Kidney epithelial cell (primary cell): ENCODE measurements around the gene LRRC7. TPM values are rescaled to one million over a fixed set of nuclear protein-coding genes. Genes with fewer than 3 reads are reported as not detected.

Experiments used
- DNase-seq: peaks from one replicate; pipeline ENCODE4 v3.0.0-alpha.2; 2010; ENCODE audit warnings: low read depth
- H3K27me3 ChIP-seq: 2 replicates; pipeline ENCODE4 v1.6.0; 2011; ENCODE audit warnings: low read length; ENCODE audit not compliant: control insufficient read depth, insufficient read depth
- H3K36me3 ChIP-seq: 2 replicates; pipeline ENCODE4 v1.5.1; 2011; ENCODE audit warnings: low read length; ENCODE audit not compliant: control insufficient read depth, insufficient read depth
- H3K4me3 ChIP-seq: 2 replicates; pipeline ENCODE4 v1.5.1; 2011; ENCODE audit warnings: low read depth, mild to moderate bottlenecking, control low read depth, low read length
- total RNA-seq: library from RNA; depleted of rRNA; stranded (reverse); fragments of >200 nt; gene quantifications from 2 replicates; pipeline ENCODE4 v1.2.3, GENCODE V29; 2015
- TF ChIP-seq, protein P1 (sequence below): IDR thresholded peaks from 2 replicates; pipeline ENCODE4 v1.5.1; 2011; ENCODE audit warnings: mild to moderate bottlenecking, moderate library complexity, low read length, control low read depth, inconsistent platforms; ENCODE audit not compliant: insufficient read depth, poor library complexity, severe bottlenecking

Gene LRRC7
- total RNA-seq, 1 donor from 2014 or later: 0.04 TPM

DNA sequence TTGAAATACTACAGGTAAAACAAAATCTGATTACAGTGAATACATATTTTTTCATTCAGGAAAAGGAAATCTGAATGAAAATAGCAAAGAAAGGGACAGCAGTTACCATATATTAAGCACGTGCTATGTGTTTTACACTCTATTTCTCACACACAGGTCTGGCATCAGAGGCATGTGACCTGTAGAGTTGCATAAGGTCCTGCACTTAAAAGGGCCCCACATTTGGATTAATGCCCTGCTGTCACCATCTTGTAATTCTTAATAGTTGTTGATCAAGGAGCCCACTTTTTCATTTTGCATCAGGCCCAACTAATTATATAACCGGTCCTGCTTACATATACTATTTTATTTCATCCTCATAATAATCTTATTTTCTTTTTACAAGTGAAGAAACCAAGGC is 511.8 kb downstream of the LRRC7 start:
- no peak for DNase-seq
- Histone ChIP-seq H3K36me3 (no peaks in the 10 kb centered on the region), H3K4me3 (no peak overlapping the region), H3K27me3 (no peaks in the 10 kb centered on the region)
- TF ChIP-seq, protein P1, sequence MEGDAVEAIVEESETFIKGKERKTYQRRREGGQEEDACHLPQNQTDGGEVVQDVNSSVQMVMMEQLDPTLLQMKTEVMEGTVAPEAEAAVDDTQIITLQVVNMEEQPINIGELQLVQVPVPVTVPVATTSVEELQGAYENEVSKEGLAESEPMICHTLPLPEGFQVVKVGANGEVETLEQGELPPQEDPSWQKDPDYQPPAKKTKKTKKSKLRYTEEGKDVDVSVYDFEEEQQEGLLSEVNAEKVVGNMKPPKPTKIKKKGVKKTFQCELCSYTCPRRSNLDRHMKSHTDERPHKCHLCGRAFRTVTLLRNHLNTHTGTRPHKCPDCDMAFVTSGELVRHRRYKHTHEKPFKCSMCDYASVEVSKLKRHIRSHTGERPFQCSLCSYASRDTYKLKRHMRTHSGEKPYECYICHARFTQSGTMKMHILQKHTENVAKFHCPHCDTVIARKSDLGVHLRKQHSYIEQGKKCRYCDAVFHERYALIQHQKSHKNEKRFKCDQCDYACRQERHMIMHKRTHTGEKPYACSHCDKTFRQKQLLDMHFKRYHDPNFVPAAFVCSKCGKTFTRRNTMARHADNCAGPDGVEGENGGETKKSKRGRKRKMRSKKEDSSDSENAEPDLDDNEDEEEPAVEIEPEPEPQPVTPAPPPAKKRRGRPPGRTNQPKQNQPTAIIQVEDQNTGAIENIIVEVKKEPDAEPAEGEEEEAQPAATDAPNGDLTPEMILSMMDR: no peak

GRCh38 chr1:70083519-70083918 is 515.8 kb downstream of the LRRC7 start:
- H3K36me3 ChIP-seq: no peaks in the 10 kb centered on the region
- no peak for DNase-seq
- H3K4me3 ChIP-seq: no peak overlapping the region
- TF ChIP-seq, protein P1: no peak
- no peaks in the 10 kb centered on the region for H3K27me3 ChIP-seq

DNA sequence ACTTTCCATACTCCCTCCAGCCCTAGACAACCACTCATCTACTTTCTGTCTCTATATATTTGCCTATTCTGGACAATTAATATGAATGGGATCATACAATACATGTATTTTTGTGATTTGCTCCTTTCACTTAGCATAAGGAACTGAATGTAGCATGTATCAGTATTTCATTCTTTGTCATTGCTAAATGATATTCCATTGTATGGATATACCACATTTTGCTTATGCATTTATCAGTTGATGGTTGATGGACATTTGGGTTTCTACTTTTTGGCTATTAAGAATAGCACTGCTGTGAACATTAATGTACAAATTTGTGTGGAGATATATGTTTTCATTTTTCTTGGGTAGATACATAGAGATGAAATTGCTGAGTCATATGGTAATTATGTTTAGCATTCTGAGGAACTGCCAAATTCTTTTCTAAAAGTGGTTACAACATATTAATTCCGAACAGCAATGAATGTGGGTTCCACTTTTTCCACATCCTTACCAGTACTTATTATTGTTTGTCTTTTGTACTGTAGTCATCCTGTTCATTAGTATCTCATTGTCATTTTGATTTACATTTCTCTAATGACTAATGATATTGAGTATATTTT is 516.7 kb downstream of the LRRC7 start:
- H3K4me3 ChIP-seq: no peak overlapping the region
- H3K36me3 ChIP-seq: no peaks in the 10 kb centered on the region
- H3K27me3 ChIP-seq: no peaks in the 10 kb centered on the region
- TF ChIP-seq, protein P1: no peak
- no peak for DNase-seq

- H3K27me3 ChIP-seq: no peaks in the 10 kb centered on the region
- H3K36me3 ChIP-seq: no peaks in the 10 kb centered on the region
- no peak for DNase-seq
- H3K4me3 ChIP-seq: no peak overlapping the region
- TF ChIP-seq, protein P1: no peak
Observed at GRCh38 chr1:70085521-70085920, 517.8 kb downstream of the LRRC7 start.

- Histone ChIP-seq H3K36me3 (no peaks in the 10 kb centered on the region), H3K4me3 (no peak overlapping the region), H3K27me3 (no peaks in the 10 kb centered on the region)
- DNase-seq: no peak
- TF ChIP-seq, protein P1: no peak
Observed at GRCh38 chr1:70086897-70087296, 519.2 kb downstream of the LRRC7 start.

DNA sequence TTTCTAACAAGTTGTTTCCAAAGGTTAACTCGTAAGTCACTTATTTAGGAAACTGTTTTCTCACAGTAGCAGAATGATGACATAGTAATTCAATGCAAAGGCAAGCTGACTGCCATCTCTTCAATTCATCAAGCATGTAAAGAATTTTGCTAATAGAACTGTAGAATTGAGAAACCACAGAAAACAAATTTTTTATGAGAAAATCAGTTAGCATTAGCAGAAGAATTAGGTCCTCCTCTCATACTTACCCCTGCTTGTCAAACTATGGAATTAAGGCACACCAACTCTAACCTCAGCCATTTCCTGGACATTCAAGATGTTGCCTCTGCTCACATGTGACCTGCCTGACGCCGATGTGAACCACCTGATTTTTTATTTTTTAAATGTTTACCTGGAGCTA is 522.4 kb downstream of the LRRC7 start:
- H3K36me3 ChIP-seq: no peaks in the 10 kb centered on the region
- no peak for DNase-seq
- no peak overlapping the region for H3K4me3 ChIP-seq
- TF ChIP-seq, protein P1: no peak
- H3K27me3 ChIP-seq: no peaks in the 10 kb centered on the region
